H9 (cell line): Measurements from ENCODE around the gene WDPCP. TPM values are rescaled to one million over a fixed set of nuclear protein-coding genes. Genes with fewer than 3 reads are reported as not detected.
"Not testable (repeated sequence)": the region's sequence is repeated elsewhere in the genome, so short reads cannot be mapped to it uniquely, and the experiment has no call there.

Experiments
- DNase-seq: peaks from one replicate; pipeline ENCODE4 v3.0.0-alpha.2; 2017
- H2AFZ ChIP-seq: one replicate; pipeline ENCODE4 v1.6.1; 2013; ENCODE audit warnings: mild to moderate bottlenecking, low read length, control low read depth, moderate library complexity
- H2AK5ac ChIP-seq: 2 replicates; pipeline ENCODE4 v1.6.1; 2013; ENCODE audit warnings: low read length, control low read depth, mixed read lengths; ENCODE audit not compliant: insufficient read length
- H2BK120ac ChIP-seq: one replicate; pipeline ENCODE4 v1.6.1; 2013; ENCODE audit warnings: low read depth, mild to moderate bottlenecking, low read length, control low read depth, inconsistent platforms; ENCODE audit not compliant: poor library complexity, severe bottlenecking
- H2BK12ac ChIP-seq: 2 replicates; pipeline ENCODE4 v1.6.1; 2013; ENCODE audit warnings: low read length, control low read depth, mixed read lengths, low read depth; ENCODE audit not compliant: insufficient read length
- H2BK15ac ChIP-seq: 2 replicates; pipeline ENCODE4 v1.6.1; 2013; ENCODE audit warnings: low read depth, low read length, control low read depth
- H2BK20ac ChIP-seq: one replicate; pipeline ENCODE4 v1.6.1; 2013; ENCODE audit warnings: low read depth, mild to moderate bottlenecking, low read length, control low read depth, inconsistent platforms; ENCODE audit not compliant: poor library complexity, severe bottlenecking
- H2BK5ac ChIP-seq: 2 replicates; pipeline ENCODE4 v1.6.1; 2013; ENCODE audit warnings: low read length, control low read depth, mixed read lengths; ENCODE audit not compliant: insufficient read length
- H3K14ac ChIP-seq: 2 replicates; pipeline ENCODE4 v1.6.1; 2013; ENCODE audit warnings: low read length, control low read depth; ENCODE audit not compliant: insufficient read depth
- H3K18ac ChIP-seq: 2 replicates; pipeline ENCODE4 v1.6.1; 2013; ENCODE audit warnings: low read depth, mild to moderate bottlenecking, mixed read lengths, low read length, control low read depth; ENCODE audit not compliant: insufficient read length
- H3K23ac ChIP-seq: 2 replicates; pipeline ENCODE4 v1.6.1; 2013; ENCODE audit warnings: low read length, control low read depth, mixed read lengths, low read depth; ENCODE audit not compliant: insufficient read length
- H3K23me2 ChIP-seq: 2 replicates; pipeline ENCODE4 v1.6.1; 2013; ENCODE audit warnings: low read depth, mild to moderate bottlenecking, mixed read lengths, low read length, control low read depth; ENCODE audit not compliant: insufficient read length, poor library complexity, severe bottlenecking
- H3K27ac ChIP-seq: 2 replicates; pipeline ENCODE4 v1.5.1; 2013; ENCODE audit warnings: low read length, control low read depth, mixed read lengths, low read depth; ENCODE audit not compliant: insufficient read length
- H3K27me3 ChIP-seq: 2 replicates; pipeline ENCODE4 v1.6.1; 2013; ENCODE audit warnings: low read length, control low read depth, inconsistent platforms; ENCODE audit not compliant: insufficient read depth
- H3K4ac ChIP-seq: 2 replicates; pipeline ENCODE4 v1.6.1; 2013; ENCODE audit warnings: low read depth, mild to moderate bottlenecking, control low read depth, inconsistent platforms, low read length, moderate library complexity
- H3K4me1 ChIP-seq: 2 replicates; pipeline ENCODE4 v1.6.1; 2013; ENCODE audit warnings: low read length, control low read depth, inconsistent platforms; ENCODE audit not compliant: insufficient read depth
- H3K4me2 ChIP-seq: 2 replicates; pipeline ENCODE4 v1.6.1; 2013; ENCODE audit warnings: low read length, control low read depth, mixed read lengths; ENCODE audit not compliant: insufficient read length, insufficient read depth
- H3K56ac ChIP-seq: 2 replicates; pipeline ENCODE4 v1.6.1; 2013; ENCODE audit warnings: low read depth, mild to moderate bottlenecking, mixed read lengths, low read length, control low read depth; ENCODE audit not compliant: insufficient read length
- H3K79me1 ChIP-seq: 2 replicates; pipeline ENCODE4 v1.6.1; 2013; ENCODE audit warnings: low read depth, mild to moderate bottlenecking, moderate library complexity, low read length, control low read depth, inconsistent platforms; ENCODE audit not compliant: insufficient read depth, poor library complexity, severe bottlenecking
- H3K79me2 ChIP-seq: 2 replicates; pipeline ENCODE4 v1.6.1; 2013; ENCODE audit warnings: low read length, control low read depth, inconsistent platforms; ENCODE audit not compliant: insufficient read depth
- H3K9ac ChIP-seq: 2 replicates; pipeline ENCODE4 v1.6.1; 2013; ENCODE audit warnings: low read length, control low read depth, mixed read lengths; ENCODE audit not compliant: insufficient read length; ENCODE audit errors: extremely low read depth
- H3K9me3 ChIP-seq: one replicate; pipeline ENCODE4 v1.6.1; 2013; ENCODE audit warnings: low read depth, low read length, inconsistent platforms; ENCODE audit not compliant: control insufficient read depth
- H3T11ph ChIP-seq: one replicate; pipeline ENCODE4 v1.6.1; 2013; ENCODE audit warnings: mild to moderate bottlenecking, low read length, control low read depth, inconsistent platforms
- H4K20me1 ChIP-seq: one replicate; pipeline ENCODE4 v1.6.1; 2013; ENCODE audit not compliant: control insufficient read depth, insufficient read length, insufficient read depth
- H4K5ac ChIP-seq: 2 replicates; pipeline ENCODE4 v1.6.1; 2013; ENCODE audit warnings: low read depth, mild to moderate bottlenecking, mixed read lengths, low read length, control low read depth; ENCODE audit not compliant: insufficient read length
- H4K8ac ChIP-seq: replicated peaks from 2 replicates; pipeline ENCODE4 v1.6.1; 2013; ENCODE audit warnings: low read length, control low read depth, mixed read lengths, low read depth; ENCODE audit not compliant: insufficient read length
- H4K91ac ChIP-seq: 2 replicates; pipeline ENCODE4 v1.6.1; 2013; ENCODE audit warnings: low read depth, mild to moderate bottlenecking, moderate library complexity, mixed read lengths, low read length, control low read depth; ENCODE audit not compliant: insufficient read length
- H3K27ac Mint-ChIP-seq, 3 experiments: 2 replicates in 2 of 3; 3 replicates in 1 of 3; pipeline ENCODE4 v1.8.0; 2020 to 2021; ENCODE audit warnings: mixed read lengths in 3 of 3, mild to moderate bottlenecking in 1 of 3, moderate library complexity in 1 of 3
- H3K27me3 Mint-ChIP-seq: 2 replicates; pipeline ENCODE4 v1.8.0; 2021; ENCODE audit warnings: low read depth, mild to moderate bottlenecking, moderate library complexity, mixed read lengths
- H3K36me3 Mint-ChIP-seq, 3 experiments: 2 replicates in 2 of 3; 3 replicates in 1 of 3; pipeline ENCODE4 v1.8.0; 2020 to 2021; ENCODE audit warnings: low read depth in 3 of 3, mixed read lengths in 3 of 3; ENCODE audit not compliant: insufficient read depth in 1 of 3
- H3K4me1 Mint-ChIP-seq, 2 experiments: 2 replicates each; pipeline ENCODE4 v1.8.0; 2020; ENCODE audit warnings: mixed read lengths in 2 of 2
- H3K4me3 Mint-ChIP-seq, 2 experiments: 2 replicates in 1 of 2; 3 replicates in 1 of 2; pipeline ENCODE4 v1.8.0; 2020 to 2021; ENCODE audit warnings: mild to moderate bottlenecking in 2 of 2, mixed read lengths in 2 of 2, moderate library complexity in 1 of 2
- H3K9me3 Mint-ChIP-seq, 2 experiments: 2 replicates in 1 of 2; 3 replicates in 1 of 2; pipeline ENCODE4 v1.8.0; 2020; ENCODE audit warnings: mild to moderate bottlenecking in 2 of 2, mixed read lengths in 2 of 2, moderate library complexity in 1 of 2
- CTCF ChIP-seq: fragments of 200-600 bp; sonication (generic); conservative IDR thresholded peaks from 3 replicates; pipeline ENCODE4 v1.8.0; 2021; ENCODE audit warnings: antibody characterized with exemption, mild to moderate bottlenecking
- WGBS: extraction: QIAGEN DNeasy Blood & Tissue Kit; methylation state at CpG from one replicate; pipeline ENCODE4 v1.1.7; 2013; ENCODE audit warnings: missing lambda C conversion rate, low lambda C conversion rate, mixed read lengths; ENCODE audit not compliant: insufficient read length; ENCODE audit errors: extremely low coverage; 5-methylcytosine and 5-hydroxymethylcytosine counted together
- total RNA-seq: library from RNA; stranded (reverse); gene quantifications from 2 replicates; pipeline ENCODE4 v1.2.1, GENCODE V29; 2021

The WDPCP gene
- total RNA-seq, 1 experiment from 2014 or later, result 22.4 TPM

GRCh38 chr2:63576546-63576945 lies 11.7 kb downstream of the WDPCP start:
- TF ChIP-seq CTCF, result no peak
- Mint-ChIP-seq H3K36me3 (peaks cover 0 to 22% (median 6%) of the 10 kb centered on the region in 3 experiments; a peak in 3 of 7 replicates), H3K27ac (peak overlapping the region in 2 of 3 experiments; percentile 3 to 56; a peak in 2 of 7 replicates)

GRCh38 chr2:63573726-63574345 lies 14.4 kb downstream of the WDPCP start:
- H3K79me1 ChIP-seq, H3K27me3 ChIP-seq, H3K18ac ChIP-seq, H3K23ac ChIP-seq, H4K20me1 ChIP-seq, H3K9ac ChIP-seq, H2BK15ac ChIP-seq, H3K56ac ChIP-seq, H2BK5ac ChIP-seq, H3T11ph ChIP-seq, H3K9me3 Mint-ChIP-seq, H3K14ac ChIP-seq, H2AFZ ChIP-seq, H4K8ac ChIP-seq, H4K5ac ChIP-seq, DNase-seq, H2AK5ac ChIP-seq, H2BK120ac ChIP-seq, H3K27me3 Mint-ChIP-seq, H3K79me2 ChIP-seq, H2BK12ac ChIP-seq, H3K4ac ChIP-seq, H3K23me2 ChIP-seq, H2BK20ac ChIP-seq, H3K4me1 ChIP-seq, H4K91ac ChIP-seq, H3K9me3 ChIP-seq: not testable (repeated sequence)
- peaks cover 8 to 27% (median 11%) of the 10 kb centered on the region in 3 experiments for H3K36me3 Mint-ChIP-seq
- no CpG with 5 or more reads among the region's 13 CpGs for WGBS
- H3K4me3 Mint-ChIP-seq, result peak overlapping the region; percentile 45 to 79
- H3K27ac ChIP-seq, result peak overlapping the region; percentile 90
- peaks cover 57 to 69% of the 10 kb centered on the region in 2 experiments for H3K4me1 Mint-ChIP-seq
- H3K27ac Mint-ChIP-seq, result peak overlapping the region; percentile 94 to 99 (median 98)
- H3K4me2 ChIP-seq, result peak overlapping the region; percentile 51

More at GRCh38 chr2:63576546-63576945, 11.7 kb downstream of the WDPCP start:
- H4K91ac ChIP-seq, result no peak overlapping the region
- H2BK120ac ChIP-seq, result no peak overlapping the region
- H3K9ac ChIP-seq, result no peak overlapping the region
- no peak overlapping the region for H2AK5ac ChIP-seq
- no peaks in the 10 kb centered on the region for H3K27me3 ChIP-seq
- no peaks in the 10 kb centered on the region for H3K9me3 ChIP-seq
- no peak overlapping the region for H3K27ac ChIP-seq
- H3K4me1 ChIP-seq, result peaks cover 3% of the 10 kb centered on the region
- no peak overlapping the region for H2AFZ ChIP-seq
- peaks cover 3% of the 10 kb centered on the region for H3K79me1 ChIP-seq
- Mint-ChIP-seq H3K4me3 (no peak overlapping the region), H3K27me3 (no peaks in the 10 kb centered on the region), H3K9me3 (no peaks in the 10 kb centered on the region), H3K4me1 (peaks cover 55 to 71% of the 10 kb centered on the region in 2 experiments)
- no peak overlapping the region for H3K4me2 ChIP-seq
- H4K8ac ChIP-seq, result no peak overlapping the region
- H4K5ac ChIP-seq, result no peak overlapping the region
- DNase-seq, result no peak
- no peak overlapping the region for H3T11ph ChIP-seq
- no peak overlapping the region for H2BK20ac ChIP-seq
- H3K79me2 ChIP-seq, result peaks cover 2% of the 10 kb centered on the region; the same call in 1 of the 2 replicates
- H3K23ac ChIP-seq, result no peak overlapping the region
- no peaks in the 10 kb centered on the region for H4K20me1 ChIP-seq
- no peak overlapping the region for H3K4ac ChIP-seq
- no peak overlapping the region for H3K18ac ChIP-seq
- H2BK12ac ChIP-seq, result no peak overlapping the region
- no peaks in the 10 kb centered on the region for H3K23me2 ChIP-seq
- H2BK15ac ChIP-seq, result no peak overlapping the region
- no peak overlapping the region for H3K14ac ChIP-seq
- H2BK5ac ChIP-seq, result no peak overlapping the region
- H3K56ac ChIP-seq, result no peak overlapping the region
